ENCODE results near the gene CHD1L.

DNA sequence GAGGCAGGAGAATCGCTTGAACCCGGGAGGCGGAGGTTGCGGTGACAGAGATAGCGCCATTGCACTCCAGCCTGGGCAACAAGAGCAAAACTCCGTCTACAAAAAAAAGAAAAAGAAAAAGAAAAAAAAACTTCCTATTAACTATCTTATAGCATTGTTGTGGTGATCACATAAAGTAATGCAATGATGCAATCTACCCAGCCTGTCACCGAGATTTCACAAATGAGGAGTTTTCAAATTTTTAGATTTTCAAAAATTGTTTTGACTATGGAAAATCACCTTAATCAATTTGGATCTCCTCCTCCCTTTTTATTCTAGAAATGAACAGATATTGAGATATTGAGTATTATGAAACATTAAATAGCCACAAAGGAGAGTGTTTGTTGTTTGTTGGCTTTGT, 25.3 kb upstream of the CHD1L start:
- TF ChIP-seq, protein P1, sequence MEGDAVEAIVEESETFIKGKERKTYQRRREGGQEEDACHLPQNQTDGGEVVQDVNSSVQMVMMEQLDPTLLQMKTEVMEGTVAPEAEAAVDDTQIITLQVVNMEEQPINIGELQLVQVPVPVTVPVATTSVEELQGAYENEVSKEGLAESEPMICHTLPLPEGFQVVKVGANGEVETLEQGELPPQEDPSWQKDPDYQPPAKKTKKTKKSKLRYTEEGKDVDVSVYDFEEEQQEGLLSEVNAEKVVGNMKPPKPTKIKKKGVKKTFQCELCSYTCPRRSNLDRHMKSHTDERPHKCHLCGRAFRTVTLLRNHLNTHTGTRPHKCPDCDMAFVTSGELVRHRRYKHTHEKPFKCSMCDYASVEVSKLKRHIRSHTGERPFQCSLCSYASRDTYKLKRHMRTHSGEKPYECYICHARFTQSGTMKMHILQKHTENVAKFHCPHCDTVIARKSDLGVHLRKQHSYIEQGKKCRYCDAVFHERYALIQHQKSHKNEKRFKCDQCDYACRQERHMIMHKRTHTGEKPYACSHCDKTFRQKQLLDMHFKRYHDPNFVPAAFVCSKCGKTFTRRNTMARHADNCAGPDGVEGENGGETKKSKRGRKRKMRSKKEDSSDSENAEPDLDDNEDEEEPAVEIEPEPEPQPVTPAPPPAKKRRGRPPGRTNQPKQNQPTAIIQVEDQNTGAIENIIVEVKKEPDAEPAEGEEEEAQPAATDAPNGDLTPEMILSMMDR (IDR thresholded peaks at IDR 0.05) = no peak
- TF ChIP-seq POLR2A (IDR thresholded peaks at IDR 0.05) = no peak
